Astrocyte of the spinal cord (primary cell): ENCODE measurements around the gene CHRNA9.

Experiments
- DNase-seq: peaks from one replicate; pipeline ENCODE4 v3.0.0; 2011; ENCODE audit warnings: low read depth, low spot score
- H3K4me3 ChIP-seq: 2 replicates; pipeline ENCODE4 v1.5.1; 2011; ENCODE audit warnings: low read depth, mild to moderate bottlenecking, low read length, moderate library complexity
- in situ Hi-C: cut with HindIII; loops from 2 replicates; pipeline ENCODE4 v1.10.0; 2017; ENCODE audit warnings: low sequenced_read_pairs
- TF ChIP-seq, protein P1 (sequence below): IDR thresholded peaks from 2 replicates; pipeline ENCODE4 v1.5.1; 2012; ENCODE audit warnings: low read depth, mild to moderate bottlenecking, low read length, inconsistent platforms

Gene CHRNA9

GRCh38 chr4:40350627-40351227 lies 15.6 kb downstream of the CHRNA9 start:
- no peak overlapping the region for H3K4me3 ChIP-seq
- no peak for DNase-seq
- TF ChIP-seq, protein P1, sequence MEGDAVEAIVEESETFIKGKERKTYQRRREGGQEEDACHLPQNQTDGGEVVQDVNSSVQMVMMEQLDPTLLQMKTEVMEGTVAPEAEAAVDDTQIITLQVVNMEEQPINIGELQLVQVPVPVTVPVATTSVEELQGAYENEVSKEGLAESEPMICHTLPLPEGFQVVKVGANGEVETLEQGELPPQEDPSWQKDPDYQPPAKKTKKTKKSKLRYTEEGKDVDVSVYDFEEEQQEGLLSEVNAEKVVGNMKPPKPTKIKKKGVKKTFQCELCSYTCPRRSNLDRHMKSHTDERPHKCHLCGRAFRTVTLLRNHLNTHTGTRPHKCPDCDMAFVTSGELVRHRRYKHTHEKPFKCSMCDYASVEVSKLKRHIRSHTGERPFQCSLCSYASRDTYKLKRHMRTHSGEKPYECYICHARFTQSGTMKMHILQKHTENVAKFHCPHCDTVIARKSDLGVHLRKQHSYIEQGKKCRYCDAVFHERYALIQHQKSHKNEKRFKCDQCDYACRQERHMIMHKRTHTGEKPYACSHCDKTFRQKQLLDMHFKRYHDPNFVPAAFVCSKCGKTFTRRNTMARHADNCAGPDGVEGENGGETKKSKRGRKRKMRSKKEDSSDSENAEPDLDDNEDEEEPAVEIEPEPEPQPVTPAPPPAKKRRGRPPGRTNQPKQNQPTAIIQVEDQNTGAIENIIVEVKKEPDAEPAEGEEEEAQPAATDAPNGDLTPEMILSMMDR, result no peak
- in situ Hi-C loops, result no loop called here

GRCh38 chr4:40354158-40354557 lies 19.0 kb downstream of the CHRNA9 start:
- TF ChIP-seq, protein P1, result no peak
- in situ Hi-C loops, result no loop called here
- no peak for DNase-seq
- H3K4me3 ChIP-seq, result no peak overlapping the region

GRCh38 chr4:40355131-40355530 lies 20.0 kb downstream of the CHRNA9 start:
- DNase-seq, result no peak
- no peak overlapping the region for H3K4me3 ChIP-seq
- TF ChIP-seq, protein P1, result no peak
- in situ Hi-C loops, result no loop called here

DNA sequence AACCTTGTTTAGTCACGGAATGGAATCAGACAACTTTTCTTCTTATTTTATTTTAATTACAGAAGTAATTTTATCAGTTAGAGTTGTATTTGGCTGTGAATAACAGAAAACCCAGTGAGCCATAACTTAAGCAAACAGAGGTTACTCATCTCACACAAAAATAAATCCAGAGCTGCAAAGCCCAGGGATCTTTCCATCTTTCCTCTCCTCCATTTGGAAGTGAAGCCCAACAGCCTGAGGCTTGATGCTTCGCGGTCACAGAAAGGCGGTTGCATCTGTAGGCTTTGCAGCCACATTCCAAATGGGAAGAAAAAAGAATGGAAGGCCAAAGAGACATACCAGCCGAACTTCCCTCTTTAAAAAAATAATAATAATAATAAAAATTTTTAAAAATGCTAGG lies 22.6 kb downstream of the CHRNA9 start:
- no peak for DNase-seq
- H3K4me3 ChIP-seq, result no peak overlapping the region
- TF ChIP-seq, protein P1, result no peak
- in situ Hi-C loops, result no loop called here

DNA sequence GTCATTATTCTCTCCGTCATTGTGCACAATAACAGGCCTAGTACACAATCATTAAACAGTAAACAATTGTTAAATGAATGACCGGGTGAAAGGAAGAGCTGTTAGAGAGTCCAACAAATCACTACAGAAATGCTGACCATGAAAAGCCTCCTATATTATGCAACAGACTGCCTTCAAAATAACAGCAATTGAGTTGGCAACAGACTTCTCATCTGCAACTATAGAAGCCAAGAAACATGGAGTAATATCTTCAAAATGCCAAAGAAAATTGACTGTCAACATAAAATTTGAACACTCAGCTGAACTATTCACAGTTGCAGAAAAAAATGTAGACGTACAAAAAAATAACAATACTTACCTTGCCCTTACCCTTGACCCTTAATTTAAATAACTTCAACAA lies 26.2 kb downstream of the CHRNA9 start:
- in situ Hi-C loops, result no loop called here
- TF ChIP-seq, protein P1, result no peak
- no peak for DNase-seq
- no peak overlapping the region for H3K4me3 ChIP-seq

- in situ Hi-C loops, result no loop called here
- no peak overlapping the region for H3K4me3 ChIP-seq
- DNase-seq, result no peak
- TF ChIP-seq, protein P1, result no peak
Measured at GRCh38 chr4:40363382-40363920, 28.3 kb downstream of the CHRNA9 start.
